Activated T-cell treated with anti-CD3 and anti-CD28 coated beads, Interleukin-2, amount 50 U/mL, for 4 hours (primary cell): ENCODE results near the gene TNFRSF19. TPM values are rescaled to one million over a fixed set of nuclear protein-coding genes. Genes with fewer than 3 reads are reported as not detected.
A peak's percentile ranks its signal among the peaks of the same experiment; 100 is the strongest.

ENCODE experiments used
- ATAC-seq, 2 donors: fragments of 200-7000 bp; cut with Tn5 transposase; one replicate each; pipeline ENCODE4 v1.10.0; 2021
- DNase-seq: peaks from one replicate; pipeline ENCODE4 v3.0.0-alpha.2; 2020
- H3K27me3 Mint-ChIP-seq: one replicate; pipeline ENCODE4 v1.8.0; 2021; ENCODE audit warnings: low read depth, mixed read lengths
- H3K36me3 Mint-ChIP-seq: one replicate; pipeline ENCODE4 v1.8.0; 2022; ENCODE audit warnings: mixed read lengths; ENCODE audit not compliant: insufficient read depth
- H3K4me1 Mint-ChIP-seq: one replicate; pipeline ENCODE4 v1.8.0; 2021; ENCODE audit warnings: low read depth, mixed read lengths
- H3K4me3 Mint-ChIP-seq: one replicate; pipeline ENCODE4 v1.8.0; 2021; ENCODE audit warnings: mild to moderate bottlenecking, moderate library complexity, mixed read lengths
- H3K9me3 Mint-ChIP-seq: one replicate; pipeline ENCODE4 v1.8.0; 2021; ENCODE audit warnings: mixed read lengths
- total RNA-seq, 3 donors: library from RNA; stranded (reverse); gene quantifications; one replicate each; pipeline ENCODE4 v1.2.1, GENCODE V29; 2021

The TNFRSF19 gene
- total RNA-seq, 3 donors from 2014 or later: 0.05 to 0.18 TPM; not detected in 1

DNA sequence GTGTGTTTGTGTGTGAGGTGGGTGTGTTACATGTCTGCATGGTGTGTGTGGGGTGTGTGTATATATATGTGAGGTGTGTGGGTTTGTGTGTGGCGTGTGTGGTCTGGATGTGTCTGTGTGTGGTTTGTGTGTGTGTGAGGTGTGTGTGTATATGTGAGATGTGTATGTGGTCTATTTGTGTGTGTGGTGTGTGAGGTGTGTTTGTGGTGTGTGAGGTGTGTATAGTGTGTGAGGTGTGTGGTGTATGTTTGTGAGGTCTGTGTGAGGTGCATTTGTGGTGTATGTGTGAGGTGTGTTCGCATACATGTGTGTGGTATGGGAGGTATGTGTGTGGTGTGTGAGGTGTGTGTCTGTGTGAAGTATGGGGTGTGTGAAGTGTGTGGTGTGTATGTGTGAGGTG lies 12.5 kb upstream of the TNFRSF19 start:
- no peak overlapping the region for H3K4me3 Mint-ChIP-seq
- H3K36me3 Mint-ChIP-seq: no peaks in the 10 kb centered on the region
- DNase-seq: no peak
- peaks cover 23% of the 10 kb centered on the region for H3K27me3 Mint-ChIP-seq
- H3K4me1 Mint-ChIP-seq: no peaks in the 10 kb centered on the region
- ATAC-seq: no peak
- H3K9me3 Mint-ChIP-seq: no peaks in the 10 kb centered on the region

GRCh38 chr13:23558675-23559536 lies 11.3 kb upstream of the TNFRSF19 start:
- Mint-ChIP-seq H3K9me3 (no peaks in the 10 kb centered on the region), H3K36me3 (no peaks in the 10 kb centered on the region), H3K4me1 (no peaks in the 10 kb centered on the region), H3K4me3 (no peak overlapping the region), H3K27me3 (peaks cover 19% of the 10 kb centered on the region)
- DNase-seq (no peak), ATAC-seq (peak; percentile 81 to 86)

DNA sequence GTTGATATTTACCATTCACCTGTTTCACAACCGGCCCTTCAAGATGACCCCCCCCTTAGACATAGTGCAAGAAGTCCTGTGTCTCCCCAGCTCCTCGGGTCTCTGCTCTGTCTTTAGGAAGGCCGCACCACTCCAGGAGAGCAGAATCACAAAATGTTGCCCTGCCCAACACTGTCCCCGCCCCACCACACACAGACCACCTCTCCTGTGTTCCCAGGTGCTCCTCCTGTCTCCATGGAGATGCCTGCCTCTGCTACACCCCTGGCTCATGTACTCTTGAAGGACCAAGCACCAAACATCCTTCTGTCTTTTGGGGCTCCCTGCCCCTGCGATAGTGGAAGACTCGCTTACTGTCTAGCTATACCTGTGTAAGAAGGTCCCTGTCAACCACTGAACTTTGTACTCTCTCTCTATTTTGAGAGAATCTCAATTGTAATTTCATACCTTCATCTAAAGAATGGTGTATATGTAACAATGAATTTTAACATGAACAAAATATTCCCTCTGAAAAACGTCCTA lies 9.6 kb upstream of the TNFRSF19 start:
- no peak overlapping the region for H3K4me3 Mint-ChIP-seq
- no peaks in the 10 kb centered on the region for H3K36me3 Mint-ChIP-seq
- H3K27me3 Mint-ChIP-seq: peaks cover 10% of the 10 kb centered on the region
- no peaks in the 10 kb centered on the region for H3K9me3 Mint-ChIP-seq
- no peak for DNase-seq
- H3K4me1 Mint-ChIP-seq: no peaks in the 10 kb centered on the region
- ATAC-seq: no peak

- Mint-ChIP-seq H3K27me3 (peaks cover 10% of the 10 kb centered on the region), H3K4me1 (no peaks in the 10 kb centered on the region)
- DNase-seq: no peak
These were observed 9.0 kb upstream of the TNFRSF19 start for GRCh38 chr13:23561261-23561660.

DNA sequence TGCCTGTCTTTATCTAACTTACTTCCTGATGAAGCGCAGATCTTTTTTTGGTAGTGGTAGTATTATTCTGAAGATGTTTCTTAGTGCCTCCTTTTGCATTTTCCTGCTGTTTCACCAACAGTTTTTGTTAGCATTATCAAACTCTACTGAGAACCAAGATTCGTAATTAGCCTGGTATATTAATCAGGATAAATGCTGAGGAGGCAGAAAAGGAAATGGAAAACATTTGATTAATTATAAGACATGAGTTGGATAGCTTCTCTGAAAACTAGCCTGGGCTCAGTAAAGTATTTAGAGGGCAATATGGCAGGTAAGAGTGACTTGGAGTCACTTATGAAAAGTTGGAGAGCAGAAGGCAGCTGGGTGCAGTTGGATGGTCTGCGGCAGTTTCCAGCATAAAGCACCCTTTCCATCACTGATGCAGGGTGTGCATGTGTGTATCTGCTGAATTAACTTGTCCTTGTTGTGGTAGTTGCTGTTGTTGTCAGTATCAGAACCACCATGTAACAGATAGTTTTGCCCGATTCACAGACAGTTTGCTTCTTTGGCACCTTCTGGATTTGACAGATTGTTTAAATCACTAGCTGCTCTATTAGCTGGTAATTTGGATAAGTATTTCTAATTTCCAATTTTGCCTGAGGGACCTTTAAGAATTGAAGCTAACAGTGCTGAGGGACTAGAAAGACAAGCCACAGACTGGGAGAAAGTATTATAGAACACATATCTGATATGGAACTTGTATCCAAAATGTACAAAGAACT lies 6.9 kb upstream of the TNFRSF19 start:
- Mint-ChIP-seq H3K9me3 (no peaks in the 10 kb centered on the region), H3K4me3 (no peak overlapping the region), H3K27me3 (peaks cover 24% of the 10 kb centered on the region), H3K4me1 (no peaks in the 10 kb centered on the region), H3K36me3 (no peaks in the 10 kb centered on the region)
- no peak for DNase-seq
- no peak for ATAC-seq

More at GRCh38 chr13:23561261-23561660, 9.0 kb upstream of the TNFRSF19 start:
- no peaks in the 10 kb centered on the region for H3K9me3 Mint-ChIP-seq
- H3K36me3 Mint-ChIP-seq: no peaks in the 10 kb centered on the region
- ATAC-seq: no peak
- H3K4me3 Mint-ChIP-seq: no peak overlapping the region

DNA sequence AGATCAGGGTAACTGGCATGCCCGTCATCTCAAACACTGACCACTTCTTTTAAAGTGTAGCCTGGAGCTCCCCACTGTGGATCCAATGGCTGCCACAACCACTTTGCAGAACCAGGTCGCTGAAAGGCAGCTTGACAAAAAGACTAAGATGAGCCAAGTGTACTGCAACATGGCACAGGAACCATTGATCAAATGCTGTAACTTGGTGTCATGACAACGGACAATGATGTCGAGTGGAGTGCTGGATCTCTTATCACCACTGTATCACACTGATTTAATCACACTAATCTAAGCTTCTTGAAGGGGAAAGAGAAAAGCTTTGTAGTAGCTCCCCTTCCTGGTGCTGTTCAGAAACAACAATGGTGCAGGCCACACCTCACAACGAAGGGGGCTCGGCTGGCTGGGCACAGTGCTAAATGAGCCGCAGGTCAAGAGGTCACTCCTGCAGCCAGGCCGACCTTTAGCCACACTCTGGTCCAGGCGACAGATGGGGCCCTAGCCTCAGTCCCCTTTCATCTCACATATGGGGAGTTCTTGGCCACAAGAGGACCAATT lies 2.2 kb upstream of the TNFRSF19 start:
- DNase-seq (no peak), ATAC-seq (no peak)
- H3K4me3 Mint-ChIP-seq: no peak overlapping the region
- no peaks in the 10 kb centered on the region for H3K4me1 Mint-ChIP-seq
- no peaks in the 10 kb centered on the region for H3K36me3 Mint-ChIP-seq
- peaks cover 46% of the 10 kb centered on the region for H3K27me3 Mint-ChIP-seq
- no peaks in the 10 kb centered on the region for H3K9me3 Mint-ChIP-seq

GRCh38 chr13:23570921-23571315 lies 706 bp downstream of the TNFRSF19 start:
- Mint-ChIP-seq H3K9me3 (no peaks in the 10 kb centered on the region), H3K4me1 (peaks cover 2% of the 10 kb centered on the region), H3K27me3 (peaks cover 54% of the 10 kb centered on the region), H3K4me3 (no peak overlapping the region), H3K36me3 (no peaks in the 10 kb centered on the region)
- DNase-seq: no peak
- ATAC-seq: no peak

DNA sequence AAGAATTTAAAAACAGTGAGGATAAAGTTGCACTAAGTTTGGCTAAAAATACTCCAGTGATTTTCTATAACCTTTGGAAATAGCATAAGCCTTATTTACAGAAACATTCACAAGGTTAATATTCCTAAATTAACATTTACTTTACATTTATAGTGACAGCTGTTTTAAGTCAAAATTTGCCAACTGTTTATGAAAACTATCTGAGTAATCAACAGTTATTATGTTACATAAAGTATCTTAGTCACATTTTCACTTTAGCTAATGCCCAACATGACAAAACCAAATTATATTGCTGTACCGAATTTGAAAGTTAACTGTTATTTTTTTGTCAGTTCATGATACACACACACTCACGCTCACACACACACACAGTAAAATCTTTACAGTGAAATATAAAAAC lies 1.2 kb downstream of the TNFRSF19 start:
- peaks cover 54% of the 10 kb centered on the region for H3K27me3 Mint-ChIP-seq

DNA sequence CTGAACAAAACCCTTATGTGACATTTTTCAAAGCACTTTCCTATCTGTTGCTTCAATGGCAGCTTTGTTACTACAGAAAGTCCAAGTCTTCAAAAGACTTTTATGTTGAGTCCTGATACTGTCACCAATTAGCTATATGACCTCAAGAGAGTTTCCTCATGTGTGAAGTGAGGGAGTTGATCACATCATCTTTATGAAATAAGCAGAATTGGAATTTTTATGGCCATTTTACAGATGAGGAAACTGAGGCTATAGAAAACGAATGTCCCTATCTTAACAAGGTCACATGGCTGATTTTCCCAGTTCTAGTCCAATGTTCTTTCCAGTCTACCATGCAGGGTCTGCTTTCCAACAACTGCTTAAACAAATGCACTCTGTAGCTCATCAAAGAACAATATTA lies 2.6 kb downstream of the TNFRSF19 start:
- Mint-ChIP-seq H3K4me1 (peaks cover 6% of the 10 kb centered on the region), H3K9me3 (no peaks in the 10 kb centered on the region), H3K27me3 (peaks cover 56% of the 10 kb centered on the region), H3K4me3 (no peak overlapping the region), H3K36me3 (peaks cover 2% of the 10 kb centered on the region)
- DNase-seq: no peak
- ATAC-seq: no peak

More for the DNA sequence above, 1.2 kb downstream of the TNFRSF19 start:
- no peak for ATAC-seq
- H3K9me3 Mint-ChIP-seq: no peaks in the 10 kb centered on the region
- H3K4me1 Mint-ChIP-seq: peaks cover 2% of the 10 kb centered on the region
- DNase-seq: no peak
- no peak overlapping the region for H3K4me3 Mint-ChIP-seq
- no peaks in the 10 kb centered on the region for H3K36me3 Mint-ChIP-seq

DNA sequence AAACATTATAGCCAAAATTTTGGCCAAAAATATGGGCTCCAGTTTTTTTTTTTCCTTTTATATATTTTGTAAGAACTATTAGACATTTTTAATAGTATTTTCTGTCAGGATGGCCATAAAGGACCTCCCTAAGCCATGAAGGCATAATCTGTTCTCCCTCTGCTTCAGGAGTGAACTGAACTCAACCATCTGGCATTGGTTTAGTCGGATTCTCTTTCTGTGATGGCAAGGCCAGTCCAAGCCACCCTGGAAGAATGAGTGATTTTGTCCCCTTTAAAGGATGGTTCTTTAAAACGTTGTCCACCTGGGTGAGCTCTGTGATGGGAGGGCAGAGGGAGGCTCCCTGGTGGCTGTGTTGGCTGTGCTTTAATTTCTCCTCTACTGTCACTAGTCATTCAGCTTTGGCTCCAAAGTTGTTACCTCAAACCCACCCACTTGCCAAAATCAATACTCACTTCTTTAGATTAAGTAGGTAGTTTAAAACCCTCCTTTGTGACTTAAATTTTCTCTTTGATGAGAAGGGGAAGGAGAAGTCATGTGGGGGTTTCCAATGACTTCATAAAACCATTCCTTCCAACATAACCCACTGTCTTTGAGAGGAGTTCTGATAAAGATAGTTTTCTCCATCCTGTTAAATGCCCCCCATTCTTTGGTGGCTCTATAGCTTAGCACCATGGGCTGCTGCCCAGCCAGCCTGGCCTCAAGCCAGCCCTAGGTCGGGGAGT lies 4.4 kb downstream of the TNFRSF19 start:
- H3K27me3 Mint-ChIP-seq: peaks cover 47% of the 10 kb centered on the region
- peaks cover 12% of the 10 kb centered on the region for H3K4me1 Mint-ChIP-seq
- DNase-seq (no peak), ATAC-seq (no peak)
- peaks cover 2% of the 10 kb centered on the region for H3K36me3 Mint-ChIP-seq
- no peaks in the 10 kb centered on the region for H3K9me3 Mint-ChIP-seq
- no peak overlapping the region for H3K4me3 Mint-ChIP-seq

GRCh38 chr13:23575632-23576031 lies 5.4 kb downstream of the TNFRSF19 start:
- Mint-ChIP-seq H3K4me1 (peaks cover 19% of the 10 kb centered on the region), H3K27me3 (peaks cover 45% of the 10 kb centered on the region), H3K36me3 (peaks cover 2% of the 10 kb centered on the region), H3K4me3 (no peak overlapping the region), H3K9me3 (no peaks in the 10 kb centered on the region)
- ATAC-seq (no peak), DNase-seq (no peak)

DNA sequence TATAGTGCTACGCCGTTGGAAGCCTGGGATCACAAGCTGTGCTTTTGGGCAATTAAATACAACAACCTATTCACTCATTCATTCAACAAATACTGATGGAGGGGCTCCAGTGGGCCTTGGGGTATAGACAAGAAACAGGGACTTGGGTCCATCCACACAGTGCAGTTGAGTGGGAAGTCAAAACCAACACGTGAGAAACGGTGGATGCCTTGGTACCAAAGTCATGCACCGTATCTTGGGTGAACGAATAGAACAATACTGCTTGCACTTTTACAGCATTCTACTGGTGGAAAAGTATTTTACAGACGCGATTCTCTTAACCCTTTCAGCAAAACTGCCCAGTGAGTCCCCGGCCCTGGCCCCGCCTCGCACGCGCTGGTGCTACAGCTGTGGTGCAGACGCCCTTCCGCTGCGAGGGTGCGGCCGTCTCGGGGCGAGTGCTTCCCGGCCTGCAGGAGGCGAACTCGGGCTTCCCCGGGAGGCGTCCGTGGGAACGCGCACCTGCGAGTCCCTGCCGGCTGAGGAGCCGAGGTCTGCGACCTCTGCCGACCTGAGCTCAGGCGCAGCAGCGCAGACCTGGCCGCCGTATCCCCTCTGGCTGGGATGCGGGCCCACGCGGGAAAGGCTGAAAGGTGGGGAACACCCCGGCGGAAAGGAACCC lies 8.3 kb downstream of the TNFRSF19 start:
- peak; percentile 65 for ATAC-seq
- Mint-ChIP-seq H3K4me3 (peak overlapping the region; percentile 76), H3K27me3 (peaks cover 43% of the 10 kb centered on the region), H3K36me3 (peaks cover 2% of the 10 kb centered on the region), H3K4me1 (peaks cover 19% of the 10 kb centered on the region), H3K9me3 (no peaks in the 10 kb centered on the region)
- peak; percentile 48 for DNase-seq

DNA sequence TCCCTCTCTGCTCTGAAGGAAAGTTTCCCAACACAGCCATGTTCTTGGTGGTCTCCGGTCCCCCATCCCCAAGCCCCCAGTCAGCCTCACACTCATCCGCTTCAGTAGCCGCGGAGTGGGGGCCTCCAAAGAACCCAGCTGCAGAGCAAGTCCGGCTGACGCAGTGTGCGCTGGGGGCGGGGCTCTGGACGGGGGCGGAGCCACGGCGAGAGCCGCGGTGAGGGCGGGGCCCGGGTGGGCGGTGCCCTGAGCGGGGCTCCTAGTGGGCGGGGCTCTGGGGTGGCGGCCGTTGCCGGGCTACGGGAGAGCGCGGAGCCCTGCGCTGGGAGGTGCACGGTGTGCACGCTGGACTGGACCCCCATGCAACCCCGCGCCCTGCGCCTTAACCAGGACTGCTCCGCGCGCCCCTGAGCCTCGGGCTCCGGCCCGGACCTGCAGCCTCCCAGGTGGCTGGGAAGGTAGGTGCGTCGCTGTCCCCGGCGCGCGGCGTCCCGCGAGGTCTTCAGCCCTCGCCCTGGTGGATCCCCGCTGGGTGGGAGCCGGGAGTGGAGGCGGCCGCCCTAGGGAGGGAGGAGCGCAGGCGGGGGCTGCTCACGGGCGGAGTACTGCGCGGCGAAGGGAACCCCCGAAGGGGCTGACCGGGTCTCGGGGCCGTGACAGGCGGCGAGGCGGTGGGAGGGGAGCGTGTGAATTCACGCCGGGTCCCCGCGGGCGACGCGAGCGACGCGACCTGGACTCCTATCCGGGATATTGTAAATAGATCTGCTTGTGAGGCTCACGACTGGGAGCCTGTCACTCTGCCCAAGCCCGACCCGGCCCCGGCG lies 9.1 kb downstream of the TNFRSF19 start:
- Mint-ChIP-seq H3K9me3 (no peaks in the 10 kb centered on the region), H3K27me3 (peaks cover 42% of the 10 kb centered on the region), H3K4me3 (peak overlapping the region; percentile 76), H3K4me1 (peaks cover 19% of the 10 kb centered on the region), H3K36me3 (peaks cover 2% of the 10 kb centered on the region)
- DNase-seq (peak; percentile 92), ATAC-seq (peak; percentile 94 to 95)
